Ovary (tissue), 3 donors: Measurements from ENCODE around the gene ESRRG.

Source experiments
- CTCF ChIP-seq, 3 donors: fragments of 450-650 bp in 2 of 3; fragments of 200-600 bp in 1 of 3; IDR thresholded peaks; one replicate each; pipeline versions ENCODE4 v1.5.1 to v1.8.0; 2016 to 2022; ENCODE audit warnings: antibody characterized with exemption in 3 of 3, mild to moderate bottlenecking in 1 of 3
- POLR2A ChIP-seq: fragments of 450-650 bp; IDR thresholded peaks from one replicate; pipeline ENCODE4 v1.6.1; 2017; ENCODE audit warnings: antibody characterized with exemption, mild to moderate bottlenecking, moderate library complexity
- donor health status: DM: no; HTN: no; CAD: no.

GRCh38 chr1:216596281-216596862 lies 126.9 kb downstream of the ESRRG start:
- TF ChIP-seq CTCF (IDR thresholded peaks at IDR 0.05) (no peak), POLR2A (no peak)
